ENCODE data around the gene PRKG2. TPM values are rescaled to one million over a fixed set of nuclear protein-coding genes. Genes with fewer than 3 reads are reported as not detected.
A peak's percentile ranks its signal among the peaks of the same experiment; 100 is the strongest.

PRKG2 gene
- total RNA-seq, 4 donors from 2014 or later = 8.2 to 16.0 (median 9.0) TPM; not detected in 1

- peaks cover 0 to 14% (median 2%) of the 10 kb centered on the region in 4 donors for H3K4me1 ChIP-seq
- TF ChIP-seq CTCF (IDR thresholded peaks at IDR 0.05) (no peak), EP300 (IDR thresholded peaks at IDR 0.05; ENCODE audit: low read depth) (no peak), POLR2AphosphoS5 (IDR thresholded peaks at IDR 0.05) (peak in 1 of 3 donors; percentile 47), POLR2A (IDR thresholded peaks at IDR 0.05) (no peak)
- no peak overlapping the region for H3K4me3 ChIP-seq
- no peaks in the 10 kb centered on the region for H3K36me3 ChIP-seq
- H3K27ac ChIP-seq = peak overlapping the region in 2 of 4 donors; percentile 25 to 52
- H3K9me3 ChIP-seq = no peaks in the 10 kb centered on the region
- no peak for DNase-seq
- WGBS, 2 donors (ENCODE audit: low coverage in 1 of 2) = 47 to 58% methylated on average over 1 of the region's 1 CpG
- in situ Hi-C loops (cut with MboI; ENCODE audit: low pct_ligation_motif_present in 1 of 4, low pct_unique_long_range_greater_than_20kb in 1 of 4, low sequenced_read_pairs in 3 of 4) (no loop called here), intact Hi-C loops (cut with DNase I; ENCODE audit: low total_unique reads) (no loop called here)
- no peaks in the 10 kb centered on the region for H3K27me3 ChIP-seq
Measured at GRCh38 chr4:81109356-81109755, 105.7 kb downstream of the PRKG2 start.

- no peak overlapping the region for H3K27ac ChIP-seq
- no peak for DNase-seq
- 78 to 89% methylated on average over 4 of the region's 4 CpGs for WGBS, 2 donors (ENCODE audit: low coverage in 1 of 2)
- TF ChIP-seq POLR2A (IDR thresholded peaks at IDR 0.05) (no peak), POLR2AphosphoS5 (IDR thresholded peaks at IDR 0.05) (no peak), CTCF (IDR thresholded peaks at IDR 0.05) (no peak), EP300 (IDR thresholded peaks at IDR 0.05; ENCODE audit: low read depth) (no peak)
- H3K27me3 ChIP-seq = no peaks in the 10 kb centered on the region
- intact Hi-C loops (cut with DNase I; ENCODE audit: low total_unique reads) (no loop called here), in situ Hi-C loops (cut with MboI; ENCODE audit: low pct_ligation_motif_present in 1 of 4, low pct_unique_long_range_greater_than_20kb in 1 of 4, low sequenced_read_pairs in 3 of 4) (no loop called here)
- H3K4me1 ChIP-seq = peaks cover 0 to 14% (median 2%) of the 10 kb centered on the region in 4 donors
- no peak overlapping the region for H3K4me3 ChIP-seq
- H3K36me3 ChIP-seq = no peaks in the 10 kb centered on the region
- H3K9me3 ChIP-seq = no peaks in the 10 kb centered on the region
Measured at GRCh38 chr4:81106150-81106549, 108.9 kb downstream of the PRKG2 start.

- Histone ChIP-seq H3K27me3 (no peaks in the 10 kb centered on the region), H3K9me3 (no peaks in the 10 kb centered on the region), H3K27ac (no peak overlapping the region), H3K4me3 (no peak overlapping the region), H3K36me3 (no peaks in the 10 kb centered on the region), H3K4me1 (no peaks in the 10 kb centered on the region)
- DNase-seq = no peak
- intact Hi-C loops (cut with DNase I; ENCODE audit: low total_unique reads) = no loop called here
- no peak for TF ChIP-seq CTCF (IDR thresholded peaks at IDR 0.05)
- no peak for TF ChIP-seq POLR2A (IDR thresholded peaks at IDR 0.05)
- no peak for TF ChIP-seq EP300 (IDR thresholded peaks at IDR 0.05; ENCODE audit: low read depth)
- no peak for TF ChIP-seq POLR2AphosphoS5 (IDR thresholded peaks at IDR 0.05)
- in situ Hi-C loops (cut with MboI; ENCODE audit: low pct_ligation_motif_present in 1 of 4, low pct_unique_long_range_greater_than_20kb in 1 of 4, low sequenced_read_pairs in 3 of 4) = no loop called here
Measured at GRCh38 chr4:81102107-81102506, 112.9 kb downstream of the PRKG2 start.

GRCh38 chr4:81096566-81096965 lies 118.5 kb downstream of the PRKG2 start:
- TF ChIP-seq EP300 (IDR thresholded peaks at IDR 0.05; ENCODE audit: low read depth) (no peak), POLR2A (IDR thresholded peaks at IDR 0.05) (no peak), POLR2AphosphoS5 (IDR thresholded peaks at IDR 0.05) (no peak), CTCF (IDR thresholded peaks at IDR 0.05) (no peak)
- Histone ChIP-seq H3K9me3 (no peaks in the 10 kb centered on the region), H3K27me3 (no peaks in the 10 kb centered on the region), H3K4me1 (no peaks in the 10 kb centered on the region), H3K27ac (no peak overlapping the region), H3K36me3 (no peaks in the 10 kb centered on the region), H3K4me3 (no peak overlapping the region)
- WGBS, 2 donors (ENCODE audit: low coverage in 1 of 2) = 80% methylated on average over 1 of the region's 1 CpG
- in situ Hi-C loops (cut with MboI; ENCODE audit: low pct_ligation_motif_present in 1 of 4, low pct_unique_long_range_greater_than_20kb in 1 of 4, low sequenced_read_pairs in 3 of 4) (no loop called here), intact Hi-C loops (cut with DNase I; ENCODE audit: low total_unique reads) (no loop called here)
- DNase-seq = no peak

Data from transverse colon (tissue), 4 donors.